Lung (tissue), 12 donors: ENCODE measurements around the gene LDLR. TPM values are rescaled to one million over a fixed set of nuclear protein-coding genes. Genes with fewer than 3 reads are reported as not detected.

Experiments
- ATAC-seq: fragments of 200-7000 bp; cut with Tn5 transposase; one replicate; pipeline ENCODE4 v1.9.1; 2020; ENCODE audit warnings: moderate number of reproducible peaks; ENCODE audit not compliant: insufficient read depth, low FRiP score
- DNase-seq, 3 donors: peaks; one replicate each; pipeline ENCODE4 v3.0.0-alpha.2; 2013 to 2017
- H3K27ac ChIP-seq, 2 donors: one replicate each; pipeline ENCODE4 v1.5.1; 2013; ENCODE audit warnings: mild to moderate bottlenecking in 2 of 2, moderate library complexity in 2 of 2, control low read depth in 1 of 2, inconsistent platforms in 1 of 2, low read depth in 1 of 2, low read length in 1 of 2
- H3K27me3 ChIP-seq, 3 donors: one replicate each; pipeline ENCODE4 v1.5.1; 2013; ENCODE audit warnings: low read length in 2 of 3; ENCODE audit not compliant: control insufficient read depth in 3 of 3, insufficient read depth in 3 of 3
- H3K36me3 ChIP-seq, 4 donors: one replicate each; pipeline ENCODE4 v1.5.1; 2013; ENCODE audit warnings: low read length in 4 of 4, mild to moderate bottlenecking in 1 of 4, moderate library complexity in 1 of 4; ENCODE audit not compliant: control insufficient read depth in 4 of 4, insufficient read depth in 4 of 4
- H3K4me1 ChIP-seq, 5 donors: one replicate each; pipeline ENCODE4 v1.5.1; 2013; ENCODE audit warnings: low read length in 5 of 5, mild to moderate bottlenecking in 2 of 5, moderate library complexity in 1 of 5; ENCODE audit not compliant: control insufficient read depth in 5 of 5, insufficient read depth in 5 of 5
- H3K4me3 ChIP-seq: one replicate; pipeline ENCODE4 v1.5.1; 2013; ENCODE audit warnings: mild to moderate bottlenecking, control low read depth, moderate library complexity
- H3K9ac ChIP-seq, 2 donors: one replicate each; pipeline ENCODE4 v1.5.1; 2013; ENCODE audit warnings: low read length in 2 of 2, control low read depth in 1 of 2; ENCODE audit not compliant: insufficient read depth in 1 of 2
- H3K9me3 ChIP-seq, 4 donors: one replicate each; pipeline ENCODE4 v1.5.1; 2013; ENCODE audit warnings: low read length in 3 of 4, mild to moderate bottlenecking in 1 of 4, moderate library complexity in 1 of 4; ENCODE audit not compliant: control insufficient read depth in 4 of 4, insufficient read depth in 3 of 4
- WGBS, 2 donors: extraction: QIAGEN DNeasy Blood & Tissue Kit; methylation state at CpG; one replicate each; pipeline ENCODE4 v1.1.7; 2013; 5-methylcytosine and 5-hydroxymethylcytosine counted together
- polyA plus RNA-seq, 2 donors: library from polyadenylated mRNA; stranded (reverse); fragments of 200-250 nt; gene quantifications; one replicate each; pipeline ENCODE4 v1.2.1, GENCODE V29; 2013
- total RNA-seq, 2 donors: library from RNA; depleted of rRNA in 1 of 2; stranded (reverse); fragments of >200 nt in 1 of 2; gene quantifications; one replicate each; pipeline ENCODE4 v1.2.1, GENCODE V29; 2014 to 2021
- TF ChIP-seq, protein P1 (sequence below): IDR thresholded peaks from 2 replicates; pipeline ENCODE4 v1.5.1; 2012; ENCODE audit warnings: mild to moderate bottlenecking; ENCODE audit errors: control extremely low read depth, extremely low read depth
- donor health status: control.
- donor health status: control.
- donor health status: Bipolar disorder and iron deficiency.
- donor health status: healthy.
- donor health status: DM: yes; HTN: yes; CAD: no.

Gene LDLR
- total and polyA plus RNA-seq, 4 donors = 52.1 to 271 (median 201) TPM

DNA sequence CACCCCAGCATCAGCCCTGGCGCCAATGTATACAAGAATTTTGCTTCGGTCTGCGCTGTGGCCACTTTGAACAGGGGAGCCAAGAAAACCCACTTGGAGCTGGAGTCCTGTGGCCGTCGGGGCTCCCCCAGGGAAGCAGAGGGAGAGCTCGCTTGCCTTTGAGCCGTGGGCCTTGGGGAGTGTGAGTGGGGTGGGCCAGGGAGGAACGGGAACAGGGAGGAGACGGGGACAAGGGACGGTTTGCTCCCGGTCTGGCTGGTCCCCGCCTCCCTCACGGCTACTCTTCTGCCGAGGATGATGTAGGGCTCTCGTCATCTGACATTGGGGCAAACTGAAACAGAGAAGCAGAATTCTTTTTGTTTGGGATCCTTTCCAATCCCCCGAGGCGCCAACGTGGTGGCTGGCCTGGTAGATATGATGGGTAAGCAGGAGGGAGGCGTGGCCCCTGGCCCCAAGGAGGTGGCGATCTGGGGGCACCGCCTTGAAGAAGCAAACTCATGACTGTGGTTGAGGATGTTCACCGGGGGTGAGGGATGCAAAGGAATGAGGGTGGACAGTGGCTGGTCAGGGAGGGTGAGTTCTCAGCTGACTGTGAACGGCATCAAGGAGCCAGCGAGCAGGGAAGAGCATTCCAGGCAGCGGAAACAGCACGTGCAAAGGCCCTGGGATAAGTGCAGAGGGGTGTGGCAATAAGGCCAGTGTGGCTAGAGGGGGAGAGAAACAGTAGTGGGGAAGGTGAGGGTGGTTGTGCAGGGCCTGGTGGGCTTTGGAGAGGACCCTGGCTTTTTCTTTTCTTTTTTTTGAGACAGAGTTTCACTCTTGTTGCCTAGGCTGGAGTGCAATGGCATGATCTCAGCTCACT lies 77.2 kb downstream of the LDLR start:
- DNase-seq (peak in 2 of 3 donors; percentile 42 to 54), ATAC-seq (no peak)
- Histone ChIP-seq H3K36me3 (peaks cover 9 to 54% (median 40%) of the 10 kb centered on the region in 4 donors), H3K9ac (peak overlapping the region in 1 of 2 donors; percentile 55), H3K4me1 (peaks cover 4 to 28% (median 8%) of the 10 kb centered on the region in 5 donors), H3K27me3 (no peaks in the 10 kb centered on the region), H3K4me3 (no peak overlapping the region), H3K9me3 (no peaks in the 10 kb centered on the region), H3K27ac (peak overlapping the region; percentile 35 to 54)
- 83 to 84% methylated on average over 26 of the region's 26 CpGs for WGBS, 2 donors
- TF ChIP-seq, protein P1, sequence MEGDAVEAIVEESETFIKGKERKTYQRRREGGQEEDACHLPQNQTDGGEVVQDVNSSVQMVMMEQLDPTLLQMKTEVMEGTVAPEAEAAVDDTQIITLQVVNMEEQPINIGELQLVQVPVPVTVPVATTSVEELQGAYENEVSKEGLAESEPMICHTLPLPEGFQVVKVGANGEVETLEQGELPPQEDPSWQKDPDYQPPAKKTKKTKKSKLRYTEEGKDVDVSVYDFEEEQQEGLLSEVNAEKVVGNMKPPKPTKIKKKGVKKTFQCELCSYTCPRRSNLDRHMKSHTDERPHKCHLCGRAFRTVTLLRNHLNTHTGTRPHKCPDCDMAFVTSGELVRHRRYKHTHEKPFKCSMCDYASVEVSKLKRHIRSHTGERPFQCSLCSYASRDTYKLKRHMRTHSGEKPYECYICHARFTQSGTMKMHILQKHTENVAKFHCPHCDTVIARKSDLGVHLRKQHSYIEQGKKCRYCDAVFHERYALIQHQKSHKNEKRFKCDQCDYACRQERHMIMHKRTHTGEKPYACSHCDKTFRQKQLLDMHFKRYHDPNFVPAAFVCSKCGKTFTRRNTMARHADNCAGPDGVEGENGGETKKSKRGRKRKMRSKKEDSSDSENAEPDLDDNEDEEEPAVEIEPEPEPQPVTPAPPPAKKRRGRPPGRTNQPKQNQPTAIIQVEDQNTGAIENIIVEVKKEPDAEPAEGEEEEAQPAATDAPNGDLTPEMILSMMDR = no peak

DNA sequence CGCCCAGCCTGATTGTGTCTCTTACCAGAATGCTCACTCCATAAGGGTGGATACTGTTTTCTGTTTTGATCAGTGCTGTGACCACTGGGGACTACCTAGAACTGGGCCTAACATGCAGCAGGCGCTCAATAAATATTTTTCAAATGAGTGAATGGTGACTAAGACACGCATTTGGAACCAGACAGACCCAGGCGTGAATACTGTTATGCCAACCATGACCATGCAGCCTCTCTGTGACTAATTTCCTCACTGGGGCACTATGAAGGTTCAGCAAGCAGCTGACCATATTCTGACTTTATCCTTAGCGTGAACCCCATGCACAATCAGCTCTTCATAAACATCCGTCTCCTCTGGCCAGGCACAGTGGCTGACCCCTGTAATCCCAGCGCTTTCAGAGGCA lies 79.3 kb downstream of the LDLR start:
- Histone ChIP-seq H3K4me3 (no peak overlapping the region), H3K4me1 (peaks cover 4 to 28% (median 8%) of the 10 kb centered on the region in 5 donors), H3K9me3 (no peaks in the 10 kb centered on the region), H3K27me3 (no peaks in the 10 kb centered on the region), H3K9ac (no peak overlapping the region), H3K27ac (peak overlapping the region in 1 of 2 donors; percentile 22), H3K36me3 (peaks cover 9 to 66% (median 51%) of the 10 kb centered on the region in 4 donors)
- ATAC-seq = no peak
- 90 to 97% methylated on average over 7 of the region's 7 CpGs for WGBS, 2 donors
- TF ChIP-seq, protein P1 = no peak
- no peak for DNase-seq

DNA sequence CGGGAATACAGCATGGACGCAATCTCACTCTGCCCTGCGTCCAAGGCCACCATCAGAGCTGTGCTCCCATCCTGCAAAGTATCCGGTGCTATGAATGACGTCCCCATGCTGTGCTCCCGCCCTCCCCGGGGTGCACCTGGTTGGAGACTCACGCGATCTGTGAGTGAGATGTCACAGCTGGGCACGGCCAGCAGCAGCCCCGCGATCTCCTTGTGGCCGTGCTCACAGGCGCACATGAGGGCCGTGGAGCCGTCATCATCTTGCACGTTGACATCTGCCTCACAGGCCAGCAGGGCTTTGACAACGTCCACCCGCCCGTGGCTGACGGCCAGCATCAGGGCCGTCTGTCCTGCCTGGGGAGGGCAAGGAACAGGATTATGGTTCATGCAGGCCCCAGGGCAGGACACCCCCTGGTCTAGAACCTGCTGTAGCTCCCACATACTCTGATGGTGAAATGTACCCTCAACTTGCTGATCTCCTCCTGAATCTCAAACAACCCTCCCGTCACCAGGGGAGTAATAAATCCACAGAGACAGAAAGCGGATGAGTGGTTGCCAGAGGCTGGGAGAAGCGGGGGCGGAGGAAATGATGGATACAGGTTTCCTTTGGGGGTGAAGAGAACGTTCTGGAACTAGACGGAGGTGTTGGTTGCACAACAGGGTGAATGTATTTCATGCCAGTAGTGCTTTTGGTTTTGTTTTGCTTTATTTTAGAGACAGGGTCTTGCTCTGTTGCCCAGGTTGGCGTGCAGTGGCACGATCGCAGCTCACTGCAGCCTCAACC lies 80.8 kb downstream of the LDLR start:
- no peak for ATAC-seq
- TF ChIP-seq, protein P1 = no peak
- no peak overlapping the region for H3K9ac ChIP-seq
- H3K4me3 ChIP-seq = no peak overlapping the region
- no peaks in the 10 kb centered on the region for H3K27me3 ChIP-seq
- no peaks in the 10 kb centered on the region for H3K9me3 ChIP-seq
- DNase-seq = no peak
- peaks cover 13 to 67% (median 59%) of the 10 kb centered on the region in 4 donors for H3K36me3 ChIP-seq
- H3K27ac ChIP-seq = no peak overlapping the region
- WGBS, 2 donors = 83 to 91% methylated on average over 31 of the region's 31 CpGs
- H3K4me1 ChIP-seq = peaks cover 0 to 16% (median 8%) of the 10 kb centered on the region in 5 donors
